ENCODE data around the gene SPEN. TPM values are rescaled to one million over a fixed set of nuclear protein-coding genes. Genes with fewer than 3 reads are reported as not detected.
"Not testable (repeated sequence)": the region's sequence is repeated elsewhere in the genome, so short reads cannot be mapped to it uniquely, and the experiment has no call there.

The SPEN gene
- total RNA-seq, 1 donor from 2014 or later = 33.5 TPM

GRCh38 chr1:15895233-15895632 is 47.7 kb downstream of the SPEN start:
- Mint-ChIP-seq H3K27me3 (ENCODE audit: unreplicated experiment) (peaks cover 2% of the 10 kb centered on the region), H3K4me3 (ENCODE audit: unreplicated experiment) (no peak overlapping the region), H3K36me3 (ENCODE audit: low read depth, unreplicated experiment) (peaks cover 4% of the 10 kb centered on the region), H3K9me3 (ENCODE audit: unreplicated experiment) (no peaks in the 10 kb centered on the region), H3K4me1 (ENCODE audit: unreplicated experiment) (peaks cover 4% of the 10 kb centered on the region), H3K27ac (ENCODE audit: unreplicated experiment) (no peak overlapping the region)
- DNase-seq (ENCODE audit: low spot score) = no peak
- no peak for TF ChIP-seq CTCF (IDR thresholded peaks at IDR 0.05; ENCODE audit: unreplicated experiment)

DNA sequence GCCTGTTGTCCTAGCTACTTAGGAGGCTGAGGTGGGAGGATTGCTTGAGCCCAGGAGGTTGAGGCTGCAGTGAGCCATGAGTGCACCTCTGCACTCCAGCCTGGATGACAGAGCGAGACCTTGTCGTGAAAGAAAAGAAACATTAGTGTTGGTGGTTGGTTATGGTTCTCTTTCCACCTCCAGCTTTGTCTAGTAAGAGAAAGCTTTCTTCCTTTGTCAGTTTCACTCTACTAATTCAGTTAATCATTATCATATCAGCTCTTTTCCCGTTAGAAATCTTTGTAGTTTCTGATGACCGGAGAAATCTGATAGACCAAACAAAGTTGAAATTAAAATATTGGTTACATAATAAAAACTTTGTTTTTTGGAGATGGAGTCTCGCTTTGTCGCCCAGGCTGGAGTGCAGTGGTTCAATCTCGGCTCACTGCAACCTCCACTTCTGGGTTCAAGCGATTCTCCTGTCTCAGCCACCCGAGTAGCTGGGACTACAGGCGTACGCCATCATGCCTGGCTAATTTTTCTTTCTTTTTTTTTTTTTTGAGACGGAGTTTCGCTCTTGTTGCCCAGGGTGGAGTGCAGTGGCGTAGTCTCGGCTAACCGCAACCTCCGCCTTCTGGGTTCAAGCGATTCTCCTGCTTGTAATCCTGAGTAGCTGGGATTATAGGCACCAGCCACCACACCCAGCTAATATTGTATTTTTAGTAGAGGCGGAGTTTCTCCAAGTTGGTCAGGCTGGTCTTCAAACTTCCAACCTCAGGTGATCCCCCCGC is 49.5 kb downstream of the SPEN start:
- H3K4me1 Mint-ChIP-seq (ENCODE audit: unreplicated experiment); H3K27me3 Mint-ChIP-seq (ENCODE audit: unreplicated experiment); H3K4me3 Mint-ChIP-seq (ENCODE audit: unreplicated experiment): not testable (repeated sequence)

DNA sequence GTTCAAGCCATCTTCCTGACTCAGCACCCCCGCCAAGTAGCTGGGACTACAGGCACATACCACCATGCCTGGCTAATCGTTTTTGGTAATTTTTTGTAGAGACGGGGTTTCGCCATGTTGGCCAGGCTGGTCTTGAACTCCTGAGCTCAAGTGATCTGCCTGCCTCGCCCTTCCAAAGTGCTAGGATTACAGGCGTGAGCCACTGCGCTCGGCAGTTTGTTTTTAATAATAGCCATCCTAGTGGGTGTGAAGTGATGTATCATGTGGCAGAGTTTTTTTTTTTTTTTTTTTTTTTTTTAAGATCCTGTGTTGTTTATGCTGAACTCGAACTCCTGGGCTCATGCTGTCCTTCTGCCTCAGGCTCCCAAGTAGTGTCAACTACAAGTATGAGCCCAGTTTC is 51.8 kb downstream of the SPEN start:
- no peak for DNase-seq (ENCODE audit: low spot score)
- Mint-ChIP-seq H3K4me3 (ENCODE audit: unreplicated experiment) (peak overlapping the region; percentile 14), H3K27me3 (ENCODE audit: unreplicated experiment) (peaks cover 2% of the 10 kb centered on the region), H3K36me3 (ENCODE audit: low read depth, unreplicated experiment) (peaks cover 4% of the 10 kb centered on the region), H3K4me1 (ENCODE audit: unreplicated experiment) (peaks cover 4% of the 10 kb centered on the region), H3K27ac (ENCODE audit: unreplicated experiment) (no peak overlapping the region), H3K9me3 (ENCODE audit: unreplicated experiment) (no peaks in the 10 kb centered on the region)
- TF ChIP-seq CTCF (IDR thresholded peaks at IDR 0.05; ENCODE audit: unreplicated experiment) = no peak

More for the DNA sequence above, 49.5 kb downstream of the SPEN start:
- H3K9me3 Mint-ChIP-seq (ENCODE audit: unreplicated experiment); DNase-seq (ENCODE audit: low spot score); H3K36me3 Mint-ChIP-seq (ENCODE audit: low read depth, unreplicated experiment); H3K27ac Mint-ChIP-seq (ENCODE audit: unreplicated experiment): not testable (repeated sequence)

GRCh38 chr1:15900662-15901279 is 53.3 kb downstream of the SPEN start:
- DNase-seq (ENCODE audit: low spot score) = no peak
- H3K36me3 Mint-ChIP-seq (ENCODE audit: low read depth, unreplicated experiment) = no peaks in the 10 kb centered on the region
- peaks cover 4% of the 10 kb centered on the region for H3K4me1 Mint-ChIP-seq (ENCODE audit: unreplicated experiment)
- no peak overlapping the region for H3K27ac Mint-ChIP-seq (ENCODE audit: unreplicated experiment)
- peaks cover 2% of the 10 kb centered on the region for H3K27me3 Mint-ChIP-seq (ENCODE audit: unreplicated experiment)
- no peaks in the 10 kb centered on the region for H3K9me3 Mint-ChIP-seq (ENCODE audit: unreplicated experiment)
- TF ChIP-seq CTCF (IDR thresholded peaks at IDR 0.05; ENCODE audit: unreplicated experiment) = no peak
- H3K4me3 Mint-ChIP-seq (ENCODE audit: unreplicated experiment) = no peak overlapping the region

GRCh38 chr1:15902882-15903281 is 55.4 kb downstream of the SPEN start:
- Mint-ChIP-seq H3K27ac (ENCODE audit: unreplicated experiment) (no peak overlapping the region), H3K27me3 (ENCODE audit: unreplicated experiment) (peaks cover 2% of the 10 kb centered on the region), H3K9me3 (ENCODE audit: unreplicated experiment) (no peaks in the 10 kb centered on the region), H3K36me3 (ENCODE audit: low read depth, unreplicated experiment) (no peaks in the 10 kb centered on the region), H3K4me1 (ENCODE audit: unreplicated experiment) (peaks cover 4% of the 10 kb centered on the region), H3K4me3 (ENCODE audit: unreplicated experiment) (no peak overlapping the region)
- DNase-seq (ENCODE audit: low spot score) = no peak
- TF ChIP-seq CTCF (IDR thresholded peaks at IDR 0.05; ENCODE audit: unreplicated experiment) = no peak
